DMS153 treated with DMSO at 0.1 percent for 48 hours (cell line): ENCODE results near the gene ZNF107.
"Not testable (repeated sequence)": the region's sequence is repeated elsewhere in the genome, so short reads cannot be mapped to it uniquely, and the experiment has no call there.

Experiments used
- DNase-seq: peaks from one replicate; lab custom pipeline; 2025; ENCODE audit not compliant: unreplicated experiment; lab: John Stamatoyannopoulos, UW

Gene ZNF107

DNA sequence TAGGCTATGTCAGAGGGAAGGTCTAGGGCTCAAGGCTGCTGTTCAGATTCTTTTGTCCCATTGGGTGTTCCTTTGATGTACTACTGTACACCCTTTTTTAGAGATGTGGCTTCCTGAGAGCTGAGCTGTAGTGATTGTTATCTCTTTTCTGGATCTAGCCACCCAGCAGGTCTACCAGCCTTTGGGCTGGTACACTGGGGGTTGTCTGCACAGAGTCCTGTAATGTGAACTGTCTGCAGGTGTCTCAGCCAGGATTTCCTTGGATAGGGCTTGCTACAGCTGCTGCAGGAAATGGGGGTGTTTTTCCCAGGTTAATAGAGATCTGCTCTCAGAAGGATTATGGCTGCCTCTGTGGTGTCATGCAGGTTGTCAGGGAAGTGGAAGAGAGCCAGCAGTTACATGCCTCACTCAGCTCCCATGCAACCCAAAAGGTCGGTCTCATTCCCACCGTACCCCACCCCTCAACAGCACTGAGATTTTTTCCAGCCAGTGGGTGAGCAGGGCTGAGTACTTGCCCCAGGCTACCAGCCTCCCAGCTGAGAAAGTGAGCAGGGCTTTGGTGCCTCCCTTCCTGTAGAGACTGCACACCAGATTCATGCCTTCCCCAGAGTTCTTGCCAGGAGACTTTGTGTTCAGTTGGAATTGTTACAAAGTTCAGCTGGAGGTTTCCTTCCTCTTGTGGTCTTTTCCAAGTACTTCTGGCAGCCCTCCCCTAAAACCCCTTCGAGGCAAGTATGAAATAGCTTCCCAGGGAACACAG is 63.3 kb downstream of the ZNF107 start:
- no peak for DNase-seq

DNA sequence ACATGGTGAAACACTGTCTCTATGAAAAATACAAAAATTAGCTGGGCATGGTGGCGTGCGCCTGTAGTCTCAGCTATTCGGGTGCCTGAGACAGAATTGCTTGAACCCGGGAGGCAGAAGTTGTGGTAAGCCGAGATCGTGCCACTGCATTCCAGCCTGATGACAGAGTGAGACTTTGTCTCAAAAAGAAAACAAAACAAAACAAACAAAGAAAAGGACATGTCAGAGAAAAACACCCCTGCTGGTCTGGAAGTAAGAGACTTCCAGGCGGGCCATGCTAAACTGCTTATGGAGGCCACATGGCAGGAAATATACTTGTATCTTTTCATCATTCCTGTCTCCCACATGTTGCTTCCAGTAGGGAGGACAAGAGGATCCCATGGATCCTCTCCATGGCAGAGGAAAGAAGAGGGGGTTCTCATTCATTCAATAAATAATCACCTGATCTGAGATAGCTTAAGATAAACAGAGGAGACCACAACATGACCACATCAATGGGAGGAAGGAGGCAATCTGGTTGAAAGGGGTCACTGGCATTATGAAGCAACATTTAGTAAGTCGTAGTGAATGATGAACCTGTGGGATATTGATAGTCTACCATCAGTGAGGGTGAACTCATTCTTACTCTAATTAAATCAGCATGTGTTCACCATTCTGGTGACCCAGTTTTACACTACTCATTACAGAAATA is 67.8 kb downstream of the ZNF107 start:
- no peak for DNase-seq

DNA sequence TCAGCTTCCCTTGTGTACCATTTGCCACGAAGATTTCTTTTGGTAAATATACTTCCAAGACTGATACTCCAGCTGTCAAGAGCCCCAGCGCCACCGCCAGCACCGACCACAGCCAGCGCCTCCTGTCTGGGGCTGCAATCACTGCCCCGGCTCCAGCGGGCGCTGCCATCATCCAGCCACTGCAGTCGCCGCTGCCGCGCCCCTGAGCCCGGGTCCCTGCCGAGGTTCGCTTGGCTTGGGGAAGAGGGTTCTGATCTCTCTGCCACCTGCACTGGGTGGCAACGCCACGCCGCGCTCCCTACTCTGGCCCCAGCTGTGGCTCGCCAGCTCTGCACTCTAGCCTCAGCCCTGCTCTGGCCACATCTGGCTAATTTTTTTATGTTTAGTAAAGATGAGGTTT is 70.6 kb downstream of the ZNF107 start:
- DNase-seq, result no peak

DNA sequence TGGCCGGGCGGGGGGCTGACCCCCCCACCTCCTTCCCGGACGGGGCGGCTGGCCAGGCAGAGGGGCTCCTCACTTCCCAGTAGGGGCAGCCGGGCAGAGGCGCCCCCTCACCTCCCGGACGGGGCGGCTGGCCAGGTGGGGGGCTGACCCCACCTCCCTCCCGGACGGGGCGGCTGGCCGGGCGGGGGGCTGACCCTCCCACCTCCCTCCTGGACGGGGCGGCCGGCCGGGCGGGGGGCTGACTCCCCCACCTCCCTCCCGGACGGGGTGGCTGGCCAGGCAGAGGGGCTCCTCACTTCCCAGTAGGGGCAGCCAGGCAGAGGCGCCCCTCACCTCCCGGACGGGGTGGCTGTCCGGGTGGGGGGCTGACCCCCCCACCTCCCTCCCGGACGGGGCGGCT is 72.5 kb downstream of the ZNF107 start:
- DNase-seq, result not testable (repeated sequence)

DNA sequence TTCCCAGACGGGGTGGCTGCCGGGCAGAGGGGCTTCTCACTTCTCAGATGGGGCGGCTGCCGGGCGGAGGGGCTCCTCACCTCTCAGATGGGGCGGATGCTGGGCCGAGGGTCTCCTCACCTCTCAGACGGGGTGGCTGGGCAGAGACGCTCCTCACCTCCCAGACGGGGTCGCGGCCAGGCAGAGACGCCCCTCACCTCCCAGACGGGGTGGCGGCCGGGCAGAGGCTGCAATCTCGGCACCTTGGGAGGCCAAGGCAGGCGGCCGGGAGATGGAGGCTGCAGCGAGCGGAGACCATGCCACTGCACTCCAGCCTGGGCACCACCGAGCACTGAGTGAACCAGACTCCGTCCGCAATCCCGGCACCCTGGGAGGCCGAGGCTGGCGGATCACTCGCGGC is 73.0 kb downstream of the ZNF107 start:
- not testable (repeated sequence) for DNase-seq

DNA sequence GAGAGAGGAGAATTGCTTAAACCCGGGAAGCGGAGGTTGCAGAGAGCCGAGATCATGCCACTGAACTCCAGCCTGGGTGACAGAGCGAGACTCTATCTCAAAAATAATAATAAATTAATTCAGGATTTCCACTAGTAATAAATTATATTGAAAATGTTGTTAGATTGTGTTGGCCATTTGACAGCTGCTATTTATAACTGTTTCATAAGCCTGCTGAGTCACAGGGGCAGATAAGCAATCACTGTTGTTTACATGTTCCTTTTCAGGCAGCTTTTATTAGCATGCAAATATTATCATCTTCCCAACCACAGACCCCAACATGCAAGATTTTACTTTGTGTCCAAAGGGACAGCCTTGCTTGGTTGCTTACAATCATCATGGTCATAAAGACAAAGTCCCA is 78.7 kb downstream of the ZNF107 start:
- DNase-seq, result no peak

DNA sequence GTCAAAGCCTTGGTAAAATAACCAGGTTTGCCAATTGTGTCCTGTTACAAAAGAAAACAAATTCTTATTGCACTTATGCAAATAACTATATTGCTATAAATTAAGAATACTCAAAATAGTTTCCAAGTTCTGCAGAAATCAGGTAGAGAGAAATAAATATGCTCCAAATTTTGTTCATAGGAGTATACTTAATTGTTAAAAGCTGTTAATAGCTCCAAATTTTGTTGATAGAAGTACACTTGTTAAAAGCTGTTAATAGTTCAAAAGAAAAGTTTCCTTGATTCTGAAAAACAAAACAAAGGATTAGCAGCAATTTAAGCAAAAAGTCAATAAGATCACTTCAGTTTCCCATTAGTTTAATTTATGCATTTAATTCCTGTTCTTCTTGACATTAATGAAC is 81.9 kb downstream of the ZNF107 start:
- DNase-seq, result no peak

DNA sequence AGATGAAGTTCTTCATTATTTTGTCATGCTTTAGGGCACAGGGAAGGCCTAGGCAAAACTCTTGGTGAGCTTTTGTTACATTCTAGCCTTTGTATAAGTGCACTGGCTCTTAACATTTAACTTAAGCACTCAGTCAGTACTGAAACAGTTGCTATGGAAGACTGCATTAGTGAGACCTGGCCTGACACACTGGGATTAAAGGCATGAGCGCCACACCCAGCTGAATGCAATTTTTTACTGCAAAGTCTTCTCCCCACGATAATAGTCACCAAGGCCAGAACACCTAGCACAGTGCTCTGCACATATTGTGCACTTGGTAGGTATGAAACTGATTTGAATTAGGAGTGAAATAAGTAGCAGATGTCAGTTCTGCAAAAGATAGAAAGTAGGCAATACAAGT is 87.1 kb downstream of the ZNF107 start:
- DNase-seq, result no peak

DNA sequence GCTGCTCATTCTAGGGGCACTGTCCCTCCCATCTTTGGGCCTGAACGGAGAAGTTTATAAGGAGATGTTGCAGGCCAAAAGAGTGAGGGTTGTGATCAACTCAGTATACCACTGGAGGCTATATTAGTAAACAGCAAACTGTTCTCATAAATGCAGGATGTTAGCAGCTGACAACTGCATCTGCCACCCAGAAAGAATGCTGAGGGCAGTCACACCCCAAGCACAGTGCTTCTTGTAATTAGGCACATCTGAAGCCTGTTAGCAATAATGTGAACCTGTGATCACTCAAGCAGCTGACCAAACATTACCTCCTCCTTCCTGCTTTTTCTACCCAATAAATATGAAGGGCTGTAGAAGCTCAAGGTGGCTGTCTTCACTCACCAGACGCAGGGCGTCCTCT is 89.9 kb downstream of the ZNF107 start:
- no peak for DNase-seq

DNA sequence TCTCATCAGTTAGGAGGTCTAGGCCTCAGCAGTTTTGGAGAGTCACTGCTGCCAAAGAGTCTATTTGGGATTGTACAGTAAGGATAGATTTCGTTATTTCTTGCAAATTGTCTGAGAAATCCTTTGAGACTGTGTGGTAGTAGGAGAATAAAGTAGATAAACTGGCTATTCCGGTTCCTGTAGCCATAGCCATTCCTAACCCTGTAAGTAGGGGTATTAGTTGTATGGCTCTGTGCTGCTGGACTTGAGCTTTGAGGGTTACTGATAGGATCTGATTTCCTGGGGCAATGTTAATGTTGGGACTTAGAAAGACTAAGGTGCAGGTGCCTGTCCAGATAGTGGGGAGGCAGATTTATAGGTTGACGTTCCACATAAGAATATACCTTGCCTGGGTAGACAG is 92.2 kb downstream of the ZNF107 start:
- no peak for DNase-seq
